HG03575 (cell line): ENCODE results near the gene KRT6C.

Experiments used
- ATAC-seq: cut with Tn5 transposase; IDR thresholded peaks from one replicate; pipeline ENCODE4 v1.9.1; 2021; ENCODE audit not compliant: unreplicated experiment, insufficient number of reproducible peaks, low FRiP score; ENCODE audit errors: extremely low read depth

KRT6C gene

DNA sequence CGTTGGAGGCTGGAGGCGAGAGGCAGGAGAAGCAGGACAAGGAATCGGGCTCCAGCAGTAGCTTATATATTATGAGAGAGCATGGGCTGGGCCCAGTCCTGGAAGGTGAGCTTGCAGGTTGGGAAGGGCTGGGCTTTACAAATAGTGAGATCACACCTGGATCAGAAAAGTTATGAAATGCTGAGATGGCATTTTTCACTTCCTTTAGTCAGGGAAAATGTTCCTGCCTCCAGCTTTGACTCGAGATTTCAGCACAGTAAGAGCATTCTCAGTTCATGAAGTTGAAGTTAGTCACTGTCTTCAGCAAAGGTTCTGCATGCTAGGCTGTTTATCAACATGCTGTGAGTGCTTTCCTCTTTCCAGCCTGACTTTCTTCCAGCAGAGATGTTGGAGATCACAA lies at the start of gene KRT6C:
TSS of gene KRT6C (minus strand) at position 38 of the 400 bp plus-strand sequence. CDS start 68 bp downstream, outside the sequence.
- ATAC-seq = no peak

DNA sequence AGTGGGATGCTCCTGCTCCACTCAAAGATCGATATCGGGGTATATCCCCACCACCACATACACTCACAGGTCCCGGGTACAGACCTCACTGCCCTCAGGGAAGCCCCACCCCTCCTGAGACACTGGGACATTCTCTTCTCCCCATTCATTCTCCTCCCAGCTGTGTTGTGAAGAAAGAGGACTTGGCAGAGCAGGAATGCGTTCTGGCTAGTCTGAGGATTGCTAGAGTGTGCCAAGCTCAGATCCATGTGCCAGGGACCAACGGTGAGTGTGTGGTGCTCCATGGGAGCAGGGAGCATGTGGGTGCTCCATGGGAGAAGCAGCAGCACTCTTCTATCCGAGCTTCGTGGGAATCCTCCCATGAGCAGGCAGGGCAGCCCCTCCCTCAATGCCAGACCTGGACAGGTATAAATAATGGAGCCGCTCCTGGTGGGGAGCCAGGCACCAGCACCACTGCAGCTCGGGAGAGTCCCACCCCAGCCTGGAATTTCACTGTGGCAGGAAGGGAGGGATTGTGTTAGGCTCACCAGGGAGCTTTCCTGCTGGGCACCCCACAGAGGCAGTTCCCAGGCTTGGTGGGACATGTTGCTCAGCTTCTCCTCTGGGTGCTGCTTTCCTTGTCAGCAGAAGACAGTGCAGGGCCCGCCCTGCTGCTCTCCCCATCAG lies 48.9 kb upstream of the KRT6C start:
- no peak for ATAC-seq

DNA sequence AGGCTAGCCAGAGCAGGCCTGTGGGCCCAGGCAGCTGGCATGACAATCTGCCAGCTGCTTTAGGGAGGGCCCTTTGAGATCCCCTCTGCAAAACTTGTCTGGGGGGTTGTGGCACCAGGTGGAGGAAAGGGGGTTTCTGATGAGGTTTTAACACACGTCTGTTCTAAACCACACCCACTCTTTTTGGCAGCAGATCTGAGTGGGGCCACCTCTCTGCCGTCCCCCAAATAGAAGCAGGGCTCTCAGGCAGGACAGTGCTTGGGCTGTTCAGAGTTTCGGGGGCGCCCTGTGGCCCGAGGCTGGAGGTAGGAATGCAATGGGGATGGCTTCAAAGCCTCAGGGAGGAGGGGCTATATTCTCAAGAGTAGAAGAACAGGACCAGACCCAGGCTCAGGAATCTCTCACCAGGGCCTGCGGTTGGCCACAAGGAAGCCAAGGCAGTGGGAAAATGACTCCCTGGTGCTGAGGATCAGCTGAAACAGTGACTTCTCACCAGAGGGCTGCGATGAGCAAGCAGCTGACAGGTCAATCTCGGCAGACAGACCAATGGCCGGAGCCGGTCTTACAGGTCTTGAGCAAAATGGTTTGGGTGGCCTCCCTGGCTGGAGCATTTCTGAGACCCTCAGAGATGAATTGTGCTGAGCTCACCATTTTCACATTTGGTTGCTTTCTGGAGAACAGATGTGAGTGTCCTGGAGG lies 48.1 kb upstream of the KRT6C start:
- no peak for ATAC-seq

DNA sequence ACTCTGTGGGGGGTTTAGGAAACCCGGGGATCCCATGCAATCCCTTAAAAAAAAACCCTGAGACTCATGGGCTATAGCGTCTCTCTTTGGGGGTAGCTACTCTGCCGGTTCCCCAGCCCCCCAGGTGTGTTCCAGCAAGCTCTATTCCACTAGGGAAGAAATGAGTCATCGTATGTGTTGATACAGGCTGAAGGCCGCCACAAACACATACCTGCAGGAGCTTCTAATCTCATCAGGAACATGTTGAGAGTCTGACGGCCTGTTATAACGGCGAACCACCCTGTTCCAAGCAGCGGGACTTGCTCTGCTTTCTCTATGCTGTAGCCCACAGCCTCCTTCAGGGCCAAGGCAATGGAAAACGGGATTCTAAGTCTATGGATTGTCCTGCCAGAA lies 47.6 kb upstream of the KRT6C start:
- ATAC-seq = no peak

DNA sequence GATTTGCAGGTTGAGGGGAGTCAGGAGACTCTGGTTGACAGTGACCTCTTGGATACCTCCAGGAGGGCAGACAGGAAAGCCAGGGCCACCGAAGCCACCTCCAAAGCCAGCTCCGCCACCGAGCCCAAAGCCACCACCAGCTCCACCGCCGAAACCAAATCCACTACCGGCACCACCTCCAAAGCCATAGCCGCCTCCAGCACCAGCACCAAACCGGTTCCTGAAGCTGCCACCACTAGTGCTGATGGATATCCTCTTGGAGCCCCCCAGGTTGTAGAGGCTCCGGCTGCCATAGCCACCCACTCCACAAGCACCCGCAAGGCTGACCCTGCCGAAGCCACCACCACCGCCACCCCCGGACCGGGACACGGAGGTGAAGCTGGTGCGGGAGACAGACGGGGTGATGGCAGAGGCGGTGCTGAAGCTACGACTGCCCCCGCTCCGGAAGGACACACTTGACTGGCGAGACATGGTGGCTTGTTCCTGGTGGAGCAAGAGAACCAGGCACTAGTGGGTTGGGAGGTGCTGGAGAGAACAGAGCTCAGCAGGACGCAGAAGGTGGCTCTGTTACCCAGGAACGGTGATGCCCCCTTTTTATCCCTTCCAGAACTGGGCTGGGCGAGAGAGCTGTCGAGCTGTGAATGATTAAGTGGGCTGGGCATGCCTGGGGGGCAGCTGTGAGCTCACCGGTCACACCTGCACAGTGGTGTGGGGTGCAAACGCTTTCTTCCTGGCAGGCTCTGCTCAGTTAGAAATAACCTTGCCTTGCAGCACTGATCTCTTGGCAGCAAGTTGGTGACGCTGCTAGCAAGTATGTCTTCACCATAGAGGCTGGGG lies 46.4 kb upstream of the KRT6C start, which contains the start of gene KRT5:
TSS of gene KRT5 (minus strand) at position 569 of the 837 bp plus-strand sequence. CDS start at position 471, 98 bp downstream.
- no peak for ATAC-seq

DNA sequence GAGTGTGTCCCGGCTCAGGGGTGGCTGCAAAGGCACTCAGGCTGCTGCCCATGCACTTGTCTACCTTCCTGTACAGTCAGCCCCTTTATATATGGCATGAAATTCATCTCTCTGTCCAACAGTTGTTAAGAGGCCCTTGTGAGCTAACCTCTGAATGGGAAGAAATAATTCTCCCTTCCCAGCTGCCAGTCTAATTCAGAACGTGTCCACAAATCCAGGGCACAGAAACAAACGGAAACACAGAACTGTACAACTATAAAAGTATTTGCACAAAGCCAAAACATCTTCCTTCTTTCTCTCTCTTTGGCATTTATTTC lies 45.7 kb upstream of the KRT6C start:
- ATAC-seq = no peak

DNA sequence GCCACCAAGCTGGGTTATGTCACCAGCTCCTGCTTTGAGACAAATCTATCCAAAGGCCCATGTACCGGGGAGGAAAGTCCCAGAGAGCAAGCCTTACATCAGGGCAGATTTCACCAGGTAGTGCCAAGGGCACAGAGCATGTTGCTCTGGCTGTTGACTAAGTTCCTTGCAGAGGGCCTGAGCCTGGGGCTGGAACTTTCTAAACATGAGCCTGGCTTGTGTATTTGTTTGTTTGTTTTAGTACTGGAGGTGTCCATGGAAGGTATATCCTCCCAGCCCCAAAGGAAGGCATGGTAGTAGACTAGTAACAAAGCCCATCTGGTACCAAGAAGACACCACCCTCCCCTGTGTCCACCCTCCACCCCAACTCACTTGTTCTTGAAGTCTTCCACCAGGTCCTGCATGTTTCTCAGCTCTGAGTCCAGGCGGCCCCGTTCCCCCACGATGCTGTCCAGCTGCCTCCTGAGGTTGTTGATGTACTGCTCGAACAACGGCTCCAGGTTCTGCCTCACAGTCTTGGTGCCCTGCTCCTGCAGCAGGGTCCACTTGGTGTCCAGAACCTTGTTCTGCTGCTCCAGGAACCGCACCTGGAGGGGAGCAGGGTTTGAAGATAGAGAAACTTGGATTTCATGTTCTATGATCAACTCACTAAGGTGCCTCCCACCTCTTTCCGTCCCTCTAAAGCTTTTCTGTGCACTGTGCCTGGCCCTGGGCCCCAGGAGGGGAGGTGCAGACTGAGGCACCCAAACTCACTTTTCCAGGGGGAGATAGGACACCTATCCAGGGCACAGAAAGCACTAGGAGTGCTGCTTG lies 45.2 kb upstream of the KRT6C start:
- ATAC-seq = no peak

DNA sequence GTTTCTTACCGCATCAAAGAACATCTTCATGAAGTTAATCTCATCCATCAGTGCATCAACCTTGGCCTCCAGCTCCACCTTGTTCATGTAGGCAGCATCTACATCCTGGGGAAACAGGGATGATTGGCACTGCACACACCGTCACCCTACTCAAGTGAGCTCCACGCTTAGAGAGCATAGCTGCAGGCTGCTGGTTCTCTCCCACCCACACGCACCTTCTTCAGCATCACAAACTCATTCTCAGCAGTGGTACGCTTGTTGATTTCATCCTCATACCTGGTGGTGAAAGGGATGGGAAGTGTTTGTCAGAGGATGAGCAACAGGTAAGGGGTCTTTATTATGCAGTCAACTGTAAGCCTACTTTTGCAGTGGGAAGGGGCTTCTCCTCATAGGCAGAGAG lies 44.3 kb upstream of the KRT6C start:
- no peak for ATAC-seq

DNA sequence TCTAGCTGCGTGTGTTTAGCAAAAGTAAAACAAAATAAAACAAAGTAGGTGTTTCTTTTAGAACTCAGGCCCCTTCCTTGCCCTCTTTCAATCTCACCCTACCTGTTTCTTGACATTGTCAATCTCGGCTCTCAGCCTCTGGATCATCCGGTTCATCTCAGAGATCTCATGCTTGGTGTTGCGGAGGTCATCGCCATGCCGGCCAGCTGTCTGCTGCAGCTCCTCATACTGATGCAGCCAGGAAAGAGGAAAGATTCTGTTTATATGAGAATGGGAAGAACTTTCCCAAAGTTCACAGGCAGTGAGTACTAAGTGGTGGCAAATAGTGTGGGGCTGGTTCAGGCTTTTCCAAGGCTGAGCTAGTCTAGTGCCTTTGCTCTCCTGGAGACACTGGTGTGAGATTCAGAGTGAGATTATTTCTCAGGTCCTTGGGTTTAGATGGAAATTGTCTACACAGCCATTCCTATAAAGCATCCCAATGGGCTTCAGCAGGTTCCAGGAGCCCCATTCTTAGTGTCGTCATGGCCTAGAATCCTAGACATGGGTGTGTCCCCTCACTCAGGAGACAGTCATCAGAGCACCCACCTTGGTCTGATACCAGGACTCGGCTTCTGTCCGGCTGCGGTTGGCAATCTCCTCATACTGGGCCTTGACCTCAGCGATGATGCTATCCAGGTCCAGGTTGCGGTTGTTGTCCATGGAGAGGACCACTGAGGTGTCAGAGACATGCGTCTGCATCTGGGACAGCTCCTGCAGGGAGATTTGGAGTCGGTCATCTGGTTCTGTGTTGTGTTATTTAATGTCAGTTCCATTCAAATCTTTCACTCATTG lies 43.6 kb upstream of the KRT6C start:
- ATAC-seq = no peak

DNA sequence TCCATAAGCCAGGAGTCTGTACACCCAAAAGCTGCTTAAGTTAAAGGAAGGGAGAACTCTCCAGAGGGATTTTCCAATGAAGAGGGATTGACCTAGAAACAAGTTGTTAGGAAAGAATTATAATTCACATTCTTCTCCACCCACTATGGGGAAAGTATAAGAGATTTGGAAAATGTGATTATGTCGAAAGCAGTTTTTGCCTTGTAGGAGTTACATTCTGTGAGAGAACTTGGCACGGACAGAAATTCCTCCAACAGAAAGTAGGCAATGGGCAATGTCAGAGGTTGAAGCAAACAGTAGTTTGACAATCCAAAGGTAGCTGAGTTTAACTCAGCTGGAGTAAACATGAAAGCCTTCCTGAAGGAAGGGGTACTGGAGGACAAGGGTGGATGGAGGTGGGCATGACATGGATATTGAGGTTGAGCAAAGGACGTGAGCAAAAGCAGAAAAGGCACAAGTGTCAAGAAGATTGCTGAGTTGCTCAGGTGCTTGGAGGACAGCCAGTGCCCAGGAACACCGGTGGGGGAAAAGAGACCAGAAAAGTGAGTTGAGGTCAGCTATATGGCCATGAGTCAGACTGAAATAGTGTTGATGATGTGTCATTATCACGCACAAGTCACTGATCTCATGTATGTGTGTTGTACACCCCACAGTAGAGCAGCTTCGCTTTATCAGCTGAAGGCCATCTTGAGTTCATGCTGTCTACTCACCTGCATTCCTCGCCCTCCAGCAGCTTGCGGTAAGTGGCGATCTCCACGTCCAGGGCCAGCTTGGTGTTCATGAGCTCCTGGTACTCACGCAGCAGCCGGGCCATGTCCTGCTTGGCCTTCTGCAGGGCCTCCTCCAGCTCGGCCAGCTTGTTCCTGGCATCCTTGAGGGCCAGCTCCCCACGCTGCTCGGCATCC lies 42.6 kb upstream of the KRT6C start:
- no peak for ATAC-seq

DNA sequence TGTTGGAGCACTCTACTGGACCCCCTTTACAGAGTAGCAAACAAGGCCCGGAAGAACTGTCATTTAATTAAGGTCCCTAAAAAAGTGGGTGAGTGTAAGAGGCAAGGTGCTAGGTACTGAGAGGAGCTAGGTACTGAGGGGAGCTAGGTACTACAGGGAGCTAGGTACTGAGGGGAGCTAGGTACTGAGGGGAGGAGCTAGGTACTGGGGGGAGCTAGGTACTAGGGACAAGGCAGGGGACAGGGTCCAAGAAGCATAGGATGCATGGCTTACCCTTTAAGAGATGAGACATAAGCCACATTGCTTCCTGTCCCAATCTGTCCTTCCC lies 41.7 kb upstream of the KRT6C start:
- ATAC-seq = no peak

DNA sequence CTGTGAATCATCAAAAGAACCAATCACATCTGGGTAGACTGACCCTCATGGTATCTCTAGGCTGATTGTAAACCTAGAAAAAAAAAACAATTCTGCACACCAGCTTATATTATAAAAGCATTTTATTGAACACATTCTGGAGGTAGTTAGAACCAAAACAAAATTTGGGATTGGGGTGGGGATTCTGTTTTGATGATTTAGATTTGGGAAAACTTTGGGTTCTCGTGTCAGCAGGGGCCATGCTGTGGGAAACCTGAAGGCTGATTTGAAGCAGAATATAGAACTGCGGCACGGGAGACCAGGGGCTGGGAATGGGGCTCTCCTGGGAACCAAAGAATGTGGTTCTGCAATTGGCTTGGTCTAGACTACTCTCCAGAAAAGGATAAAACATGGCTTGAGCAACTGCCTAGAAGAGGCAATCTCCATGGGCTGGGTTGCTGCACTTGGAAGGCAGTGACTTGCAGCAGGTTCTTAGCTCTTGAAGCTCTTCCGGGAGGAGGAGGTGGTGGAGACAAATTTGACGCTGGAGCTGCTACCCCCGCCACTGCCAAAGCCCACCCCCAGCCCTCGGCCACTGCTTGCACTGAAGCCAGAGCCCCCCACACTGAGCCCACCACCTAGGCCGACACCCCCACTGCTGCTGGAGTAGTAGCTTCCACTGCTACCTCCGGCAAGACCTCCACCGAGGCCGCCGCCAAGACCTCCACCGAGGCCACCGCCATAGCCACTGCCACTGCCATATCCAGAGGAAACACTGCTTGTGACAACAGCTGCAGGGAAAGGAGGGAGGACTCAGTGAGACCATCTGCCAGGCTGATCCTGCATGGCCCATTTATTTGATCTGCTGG lies 41.1 kb upstream of the KRT6C start:
- ATAC-seq = no peak

DNA sequence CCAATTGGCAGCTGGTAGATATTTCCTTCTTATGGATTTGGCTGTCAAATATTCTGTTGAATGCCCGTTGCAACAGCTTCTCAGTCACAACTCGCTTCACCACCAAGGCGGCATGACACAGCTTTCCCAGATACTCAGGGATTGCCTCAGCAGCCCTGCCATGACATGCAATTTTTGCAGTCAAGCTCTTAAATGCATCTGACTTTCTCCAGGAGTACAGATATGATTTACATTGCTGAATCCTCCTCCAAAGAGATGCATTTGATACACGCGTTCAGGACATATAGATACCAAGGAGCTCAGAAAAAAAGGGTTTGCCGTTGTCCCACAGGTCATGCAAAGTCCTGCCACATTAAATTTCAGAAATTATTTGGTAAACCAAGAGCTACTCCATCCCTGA lies 40.1 kb upstream of the KRT6C start:
- ATAC-seq = no peak

DNA sequence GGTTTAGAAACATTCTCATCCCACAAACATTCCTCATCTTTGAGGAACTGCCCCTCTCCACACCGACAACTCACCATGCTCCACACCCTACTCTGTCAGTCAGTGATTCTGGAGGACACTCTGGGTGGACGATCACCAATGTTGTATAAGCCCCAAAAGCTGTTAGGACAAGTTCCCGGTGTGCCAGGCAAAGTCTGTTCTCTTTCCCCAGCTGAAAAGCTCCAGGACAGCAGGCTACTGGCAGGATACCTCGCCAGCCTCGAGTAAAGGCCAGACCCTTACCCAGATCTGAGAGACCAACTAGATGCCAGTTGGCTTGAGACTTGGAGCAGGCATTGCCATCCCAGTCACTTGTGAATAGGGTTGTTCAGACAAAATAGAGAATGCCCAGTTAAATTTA lies 34.6 kb upstream of the KRT6C start:
- no peak for ATAC-seq

DNA sequence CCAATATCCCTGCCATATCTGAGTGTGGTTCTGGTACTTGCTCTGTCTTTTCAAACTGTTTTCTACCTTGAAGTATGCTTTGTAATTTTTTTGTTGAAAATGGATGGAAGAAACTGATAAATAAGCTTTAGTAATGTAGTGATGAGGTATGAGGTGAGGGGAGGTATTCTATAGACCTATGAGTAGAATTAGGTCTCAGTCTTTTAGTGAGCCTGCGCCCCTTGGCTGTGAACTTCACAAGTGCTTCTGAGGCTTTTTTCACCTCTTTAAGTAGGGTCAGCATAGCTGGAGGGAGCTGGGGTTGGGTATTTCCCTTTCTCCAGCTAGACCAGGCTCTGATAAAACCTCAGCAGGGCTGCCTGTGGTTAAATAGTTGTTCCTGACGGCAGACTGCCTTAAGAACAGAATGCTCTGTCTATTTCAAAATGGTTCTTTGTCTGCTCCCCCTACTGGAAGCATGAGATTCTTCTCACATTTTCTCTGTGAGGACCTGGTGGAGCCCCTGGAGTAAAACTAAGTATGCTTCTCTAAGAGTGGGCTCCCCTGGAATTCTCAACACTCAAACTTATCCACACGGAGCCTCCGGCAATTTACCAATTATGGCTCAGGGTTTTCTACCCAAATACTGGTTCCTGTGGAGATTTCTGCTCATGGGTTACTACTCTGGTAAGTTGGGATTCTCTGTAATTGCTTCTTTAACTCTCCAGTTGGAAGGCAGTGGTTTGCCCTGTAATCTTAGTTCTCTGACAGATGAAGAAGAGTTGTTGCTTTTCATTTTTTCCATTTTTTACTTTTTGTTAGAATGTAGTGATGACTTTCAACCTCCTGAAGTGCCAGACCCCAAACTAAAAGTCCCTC lies 33.5 kb upstream of the KRT6C start:
- ATAC-seq = no peak

DNA sequence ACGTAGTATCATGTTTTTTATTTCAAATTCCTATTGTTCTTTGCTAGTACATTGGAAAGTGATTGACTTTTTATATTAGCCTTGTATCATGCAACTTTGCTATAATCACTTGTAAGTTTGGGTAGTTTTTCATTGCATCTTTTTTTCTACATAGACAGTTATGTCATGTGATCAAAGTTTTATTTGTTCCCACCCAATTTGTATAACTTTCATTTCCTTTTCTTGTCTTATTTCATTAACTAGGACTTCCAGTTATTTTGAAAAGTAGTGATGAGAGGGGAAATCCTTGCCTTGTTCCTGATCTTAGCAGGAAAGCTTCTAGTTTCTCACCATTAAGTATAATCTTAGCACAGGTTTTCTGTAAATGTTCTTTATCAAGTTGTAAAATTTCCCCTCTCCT lies 29.3 kb upstream of the KRT6C start:
- no peak for ATAC-seq
